Stimulated activated CD8-positive, alpha-beta memory T cell treated with anti-CD3 and anti-CD28 coated beads, Interleukin-7, amount 100 ng/mL, for 48 hours (primary cell): ENCODE measurements around the gene LLGL2.

Experiments used
- DNase-seq, 2 donors: peaks; one replicate each; pipeline ENCODE4 v3.0.0-alpha.2; 2020; ENCODE audit warnings: low read depth in 1 of 2; ENCODE audit errors: extremely low read depth in 1 of 2

LLGL2 gene

DNA sequence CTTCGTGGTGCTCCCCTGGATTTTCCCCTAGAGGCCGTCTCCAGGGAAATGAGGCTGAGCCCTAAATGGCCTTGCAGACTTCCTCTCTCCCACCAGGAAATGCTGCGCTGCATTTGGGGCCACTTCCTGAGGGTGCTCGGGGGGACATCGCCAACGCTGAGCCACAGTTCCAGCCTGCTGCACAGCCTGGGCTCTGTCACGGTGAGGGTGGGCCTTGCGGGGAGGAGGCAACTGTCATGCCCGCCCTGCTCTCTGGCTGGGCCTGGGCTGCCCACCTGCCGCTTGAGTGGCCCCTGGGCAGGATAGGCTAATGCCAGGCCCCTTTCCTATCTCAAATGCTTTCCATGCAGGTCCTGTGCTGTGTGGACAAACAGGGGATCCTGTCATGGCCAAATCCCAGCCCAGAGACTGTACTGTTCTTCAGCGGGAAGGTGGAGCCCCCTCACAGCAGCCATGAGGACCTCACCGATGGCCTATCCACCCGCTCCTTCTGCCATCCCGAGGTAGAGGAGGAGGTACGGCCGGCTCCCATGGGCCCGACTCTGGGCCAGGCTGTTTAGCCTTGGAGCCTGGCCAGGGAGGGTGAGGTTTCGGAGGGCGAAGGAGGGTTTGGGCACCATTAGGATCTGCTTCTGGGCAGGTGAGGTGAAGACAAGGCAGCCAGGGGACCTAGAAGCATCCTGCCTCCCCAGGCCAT is 34.4 kb upstream of the LLGL2 start:
- DNase-seq: no peak

DNA sequence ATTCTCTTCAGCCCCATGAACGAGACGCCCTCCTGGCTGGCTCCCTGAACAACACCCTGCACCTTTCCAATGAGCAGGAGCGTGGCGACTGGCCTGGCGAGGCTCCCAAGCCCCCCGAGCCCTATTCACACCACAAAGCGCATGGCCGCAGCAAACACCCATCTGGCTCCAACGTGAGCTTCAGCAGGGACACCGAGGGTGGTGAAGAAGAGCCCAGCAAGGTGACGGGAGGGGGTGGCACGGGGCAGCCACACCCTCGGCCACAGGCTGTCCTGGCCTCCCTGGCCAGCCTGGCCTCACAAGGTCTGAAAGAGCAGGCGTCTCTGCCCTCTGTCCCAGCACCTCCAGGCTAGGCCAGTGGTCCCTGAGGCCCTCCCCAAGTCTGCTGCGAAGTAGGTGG is 33.8 kb upstream of the LLGL2 start:
- DNase-seq: no peak

DNA sequence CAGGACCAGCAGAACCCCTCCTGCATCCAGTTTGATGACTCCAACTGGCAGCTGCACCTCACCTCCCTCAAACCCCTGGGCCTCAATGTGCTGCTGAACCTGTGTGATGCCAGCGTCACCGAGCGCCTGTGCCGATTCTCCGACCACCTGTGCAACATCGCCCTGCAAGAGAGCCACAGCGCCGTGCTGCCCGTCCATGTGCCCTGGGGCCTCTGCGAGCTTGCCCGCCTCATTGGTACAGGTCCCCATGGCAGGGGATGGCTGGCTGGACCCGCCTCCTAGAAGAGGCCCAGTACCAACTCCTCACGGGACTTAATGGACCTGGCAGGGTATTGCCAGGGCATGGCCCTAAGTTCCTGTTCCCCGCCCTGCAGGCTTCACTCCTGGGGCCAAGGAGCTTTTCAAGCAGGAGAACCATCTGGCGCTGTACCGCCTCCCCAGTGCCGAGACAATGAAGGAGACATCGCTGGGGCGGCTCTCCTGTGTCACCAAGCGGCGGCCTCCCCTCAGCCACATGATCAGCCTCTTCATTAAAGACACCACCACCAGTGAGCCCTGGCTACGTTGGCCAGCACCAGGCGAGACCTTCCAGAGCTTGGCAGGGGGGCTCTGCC is 32.8 kb upstream of the LLGL2 start:
- DNase-seq: no peak

DNA sequence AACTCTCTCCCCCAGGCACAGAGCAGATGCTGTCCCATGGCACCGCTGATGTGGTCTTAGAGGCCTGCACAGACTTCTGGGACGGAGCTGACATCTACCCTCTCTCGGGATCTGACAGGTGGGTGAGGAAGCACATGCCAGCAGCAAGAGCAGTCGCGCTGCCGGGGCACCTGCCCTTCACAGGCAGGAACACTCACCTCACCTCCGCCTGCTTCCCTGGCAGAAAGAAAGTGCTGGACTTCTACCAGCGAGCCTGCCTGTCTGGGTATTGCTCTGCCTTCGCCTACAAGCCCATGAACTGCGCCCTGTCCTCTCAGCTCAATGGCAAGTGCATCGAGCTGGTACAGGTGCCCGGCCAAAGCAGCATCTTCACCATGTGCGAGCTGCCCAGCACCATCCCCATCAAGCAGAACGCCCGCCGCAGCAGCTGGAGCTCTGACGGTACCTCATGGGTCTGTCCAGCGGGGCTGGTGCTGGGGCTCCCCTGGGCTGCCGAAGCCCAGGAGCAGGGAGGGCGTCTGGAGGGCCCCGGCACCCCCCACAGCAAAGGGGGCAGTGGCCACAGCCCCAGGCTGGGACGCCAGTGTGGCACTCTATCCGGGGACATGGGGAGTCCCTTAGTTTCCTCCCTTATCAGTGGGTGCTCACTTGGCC is 31.9 kb upstream of the LLGL2 start:
- DNase-seq: no peak

DNA sequence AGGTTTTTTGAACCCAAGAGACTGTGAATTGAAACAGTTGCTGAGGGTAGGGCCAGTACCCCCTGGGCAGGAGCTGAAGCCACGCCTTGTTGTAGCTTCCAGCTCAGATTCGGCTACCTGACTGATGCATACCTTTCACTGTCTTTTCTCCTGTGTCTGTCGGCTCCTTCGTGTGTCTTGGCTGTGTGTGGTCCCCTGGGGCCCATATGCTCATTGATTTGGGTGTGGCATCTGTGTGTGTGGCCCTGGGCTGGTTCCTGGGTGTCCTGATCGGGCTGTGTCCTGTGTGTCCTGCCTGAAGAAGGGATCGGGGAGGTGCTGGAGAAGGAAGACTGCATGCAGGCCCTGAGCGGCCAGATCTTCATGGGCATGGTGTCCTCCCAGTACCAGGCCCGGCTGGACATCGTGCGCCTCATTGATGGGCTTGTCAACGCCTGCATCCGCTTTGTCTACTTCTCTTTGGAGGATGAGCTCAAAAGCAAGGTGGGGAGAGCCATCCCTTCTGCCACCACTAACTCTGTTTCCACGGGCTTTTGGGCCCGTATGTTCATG is 31.1 kb upstream of the LLGL2 start:
- DNase-seq: no peak

DNA sequence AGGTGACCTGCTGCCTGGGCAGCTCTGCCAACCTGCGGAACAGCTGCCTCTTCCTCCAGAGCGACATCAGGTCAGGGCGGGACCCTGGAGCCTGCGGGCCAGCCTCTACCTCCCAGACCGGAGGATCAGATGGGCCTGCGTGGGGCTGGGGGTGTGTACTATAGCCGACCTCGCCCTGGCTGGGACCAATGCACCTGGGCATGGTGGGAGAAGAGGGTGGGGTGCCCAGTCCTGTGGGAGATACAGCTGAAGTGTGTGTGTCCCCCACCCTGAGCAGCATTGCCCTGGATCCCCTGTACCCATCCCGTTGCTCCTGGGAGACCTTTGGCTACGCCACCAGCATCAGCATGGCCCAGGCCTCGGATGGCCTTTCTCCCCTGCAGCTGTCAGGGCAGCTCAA is 29.5 kb upstream of the LLGL2 start:
- no peak for DNase-seq

DNA sequence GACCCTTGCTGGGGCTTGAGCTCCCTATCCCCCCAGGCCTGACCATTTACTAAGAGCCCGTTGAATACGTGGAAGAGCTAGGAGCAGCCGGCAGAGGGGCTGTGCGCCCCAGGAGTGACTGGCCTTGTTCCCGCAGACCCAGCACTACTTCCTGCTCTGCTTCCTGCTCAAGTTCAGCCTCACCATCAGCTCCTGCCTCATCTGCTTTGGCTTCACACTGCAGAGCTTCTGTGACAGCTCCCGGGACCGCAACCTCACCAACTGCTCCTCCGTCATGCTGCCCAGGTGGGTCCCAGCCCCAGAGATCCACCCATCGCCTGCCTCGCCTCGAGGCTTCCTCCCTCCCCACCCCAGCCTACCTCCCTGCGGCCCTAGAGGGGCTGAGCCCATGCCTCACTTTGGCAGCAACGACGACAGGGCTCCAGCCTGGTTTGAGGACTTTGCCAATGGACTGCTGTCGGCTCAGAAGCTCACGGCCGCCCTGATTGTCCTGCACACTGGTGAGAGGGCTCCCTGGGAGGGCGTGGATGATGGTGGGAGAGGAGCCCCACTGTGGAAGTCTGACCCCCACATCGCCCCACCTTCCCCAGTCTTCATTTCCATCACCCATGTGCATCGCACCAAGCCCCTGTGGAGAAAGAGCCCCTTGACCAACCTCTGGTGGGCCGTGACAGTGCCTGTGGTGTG is 27.3 kb upstream of the LLGL2 start:
- no peak for DNase-seq

DNA sequence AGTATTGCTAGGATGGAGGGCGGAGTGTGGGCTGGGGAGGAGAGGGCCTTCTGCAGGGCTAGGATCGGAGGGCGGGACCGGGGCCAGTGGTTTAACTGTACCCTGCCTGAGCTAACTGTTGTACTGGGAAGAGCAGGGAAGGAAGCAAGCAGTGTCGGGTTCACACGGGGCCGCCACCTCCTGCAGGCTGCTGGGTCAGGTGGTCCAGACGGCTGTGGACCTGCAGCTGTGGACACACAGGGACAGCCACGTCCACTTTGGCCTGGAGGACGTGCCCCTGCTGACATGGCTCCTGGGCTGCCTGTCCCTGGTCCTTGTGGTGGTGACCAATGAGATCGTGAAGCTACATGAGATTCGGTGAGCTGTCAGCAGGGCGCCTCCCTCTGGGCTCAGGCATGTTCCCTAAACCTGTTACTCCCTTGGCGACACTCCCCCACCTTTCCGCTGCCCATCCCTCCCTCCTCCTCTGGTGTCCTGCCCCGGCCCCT is 26.7 kb upstream of the LLGL2 start:
- no peak for DNase-seq

DNA sequence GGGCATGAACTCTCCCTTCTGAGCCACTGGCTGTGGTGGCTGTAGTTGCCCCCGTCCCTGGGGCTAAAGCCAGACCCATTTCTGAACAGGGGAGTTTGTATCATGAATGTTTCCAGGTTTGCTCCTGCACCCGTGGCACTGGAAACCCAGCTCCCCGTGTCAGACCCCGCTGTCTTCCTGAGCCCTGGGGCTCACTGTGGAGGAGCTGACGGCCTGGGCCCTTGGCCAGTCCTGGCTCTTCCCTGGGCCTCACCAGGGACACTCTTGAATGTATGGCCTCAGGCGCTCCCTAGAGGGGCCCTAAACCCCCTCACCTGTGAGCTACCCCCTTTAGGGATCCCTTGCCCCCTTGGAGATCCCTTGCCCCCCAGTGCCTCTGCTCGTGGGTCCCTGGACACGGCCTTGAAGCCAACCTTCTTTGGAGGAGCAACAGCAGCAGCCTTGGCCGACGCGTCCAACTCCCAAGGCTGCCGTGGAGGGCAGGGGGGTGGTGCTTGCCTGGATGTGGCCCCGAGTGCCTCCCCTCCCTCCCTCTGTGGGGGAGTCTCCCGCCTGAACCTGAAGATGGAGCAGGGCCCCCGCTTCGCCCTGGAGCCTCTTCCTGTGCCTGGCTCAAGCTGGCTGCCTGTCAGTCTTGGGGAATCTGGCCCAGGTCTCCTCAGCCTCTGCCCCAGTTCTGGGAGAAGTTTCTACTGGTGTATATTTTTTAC is 26.0 kb upstream of the LLGL2 start:
- no peak for DNase-seq

DNA sequence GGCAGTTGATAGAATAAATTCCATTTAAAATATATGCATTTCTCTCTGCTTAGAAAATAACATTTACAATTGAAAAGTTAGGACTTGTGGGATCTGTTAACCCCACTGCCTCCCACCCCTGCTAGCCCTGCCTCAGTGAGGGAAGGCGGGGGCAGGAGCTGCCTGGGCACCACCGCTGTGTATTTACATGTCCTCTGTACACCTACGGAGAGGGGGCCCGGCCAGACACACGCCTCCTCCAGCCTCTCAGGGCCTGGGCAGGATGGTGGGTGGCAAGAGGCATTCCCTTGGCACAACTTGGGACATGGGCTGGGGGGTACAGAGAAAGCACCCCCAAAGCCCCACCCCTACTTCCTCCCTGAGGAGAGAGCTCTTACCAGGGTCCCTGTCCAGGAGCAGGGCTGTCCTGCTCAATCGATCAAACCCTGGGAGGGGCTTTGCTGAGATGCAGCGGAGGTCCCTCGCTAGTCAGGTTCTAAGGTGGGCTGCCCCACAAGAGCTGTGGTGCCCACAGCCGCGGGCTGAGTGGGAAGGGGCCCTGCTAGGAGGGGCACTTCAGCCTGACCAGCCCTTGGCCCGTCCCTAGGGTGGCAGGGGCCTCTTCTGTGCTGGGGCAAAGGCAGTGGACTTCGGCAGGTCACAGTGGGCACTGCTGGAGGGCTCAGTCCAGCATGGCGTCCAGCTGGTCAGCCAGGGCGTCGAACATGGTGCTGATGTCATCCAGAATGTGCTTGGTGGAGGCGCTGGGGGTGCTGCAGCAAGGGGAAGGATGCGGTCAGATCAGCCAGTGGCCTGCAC is 24.9 kb upstream of the LLGL2 start:
- no peak for DNase-seq

DNA sequence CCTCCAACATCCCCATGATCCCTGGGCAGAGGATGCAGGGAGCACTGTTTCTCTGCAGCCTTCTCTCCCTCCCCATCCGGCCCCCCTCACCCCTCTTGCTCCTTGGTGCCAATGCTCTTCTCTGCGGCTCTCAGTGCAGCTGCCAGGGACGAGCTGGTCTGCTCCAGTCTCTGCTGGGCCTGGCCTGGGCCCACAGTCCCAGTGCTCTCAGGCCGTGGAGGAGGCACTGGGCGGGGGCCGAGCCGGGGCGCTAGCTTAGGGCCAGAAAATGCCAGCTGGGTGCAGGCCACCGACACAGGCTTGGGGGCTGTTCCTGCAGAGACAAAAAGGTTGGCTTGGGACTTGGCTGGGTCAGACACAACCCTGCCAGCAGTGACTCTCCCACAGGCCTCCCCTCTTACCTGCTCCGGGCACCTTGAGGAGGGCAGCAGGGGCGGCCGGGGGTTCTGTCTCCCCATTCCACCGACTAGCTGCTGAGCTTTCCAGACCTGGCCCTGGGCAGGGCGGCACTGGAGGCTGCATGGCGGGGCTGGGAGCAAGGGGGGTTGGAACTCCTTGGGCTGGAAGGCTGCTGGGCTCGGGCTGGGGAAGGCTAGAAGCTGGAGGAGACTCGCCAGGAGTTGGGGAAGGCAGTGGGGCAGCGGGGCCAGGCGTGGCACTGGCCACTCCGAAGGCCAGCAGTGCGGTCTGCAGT is 24.0 kb upstream of the LLGL2 start:
- DNase-seq: no peak

DNA sequence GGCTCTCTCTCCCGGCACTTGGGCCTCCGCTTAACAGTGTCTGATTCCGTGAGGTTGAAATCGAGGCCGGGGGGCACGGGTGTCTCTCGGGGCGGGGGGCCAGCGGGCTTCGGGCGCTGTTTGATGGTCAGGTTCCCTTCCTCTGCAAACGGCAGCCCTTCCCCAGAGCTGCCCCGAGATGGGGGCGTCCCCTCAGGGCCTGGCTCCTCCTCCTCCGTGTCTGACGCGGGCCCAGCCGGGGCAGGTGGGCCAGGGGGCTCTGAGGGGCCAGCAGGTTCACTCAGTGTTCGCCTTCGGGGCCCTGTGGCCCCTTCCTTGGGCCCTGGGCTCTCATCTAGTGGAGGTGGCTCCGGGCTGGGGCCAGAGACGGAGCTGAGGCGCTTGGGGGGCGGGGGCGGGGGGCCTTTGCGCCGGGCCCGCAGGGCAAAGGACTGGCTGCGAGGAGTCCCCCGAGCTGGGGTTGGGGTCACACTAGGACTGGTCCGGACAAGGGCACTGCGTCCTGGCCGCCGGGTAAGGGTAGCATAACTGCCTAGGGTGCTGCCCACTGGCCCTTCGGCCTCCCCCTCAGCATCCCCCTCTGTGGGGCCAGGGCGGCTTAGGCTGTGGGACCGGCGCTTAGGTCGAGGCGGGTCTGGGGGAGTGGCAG is 23.3 kb upstream of the LLGL2 start:
- DNase-seq: no peak

DNA sequence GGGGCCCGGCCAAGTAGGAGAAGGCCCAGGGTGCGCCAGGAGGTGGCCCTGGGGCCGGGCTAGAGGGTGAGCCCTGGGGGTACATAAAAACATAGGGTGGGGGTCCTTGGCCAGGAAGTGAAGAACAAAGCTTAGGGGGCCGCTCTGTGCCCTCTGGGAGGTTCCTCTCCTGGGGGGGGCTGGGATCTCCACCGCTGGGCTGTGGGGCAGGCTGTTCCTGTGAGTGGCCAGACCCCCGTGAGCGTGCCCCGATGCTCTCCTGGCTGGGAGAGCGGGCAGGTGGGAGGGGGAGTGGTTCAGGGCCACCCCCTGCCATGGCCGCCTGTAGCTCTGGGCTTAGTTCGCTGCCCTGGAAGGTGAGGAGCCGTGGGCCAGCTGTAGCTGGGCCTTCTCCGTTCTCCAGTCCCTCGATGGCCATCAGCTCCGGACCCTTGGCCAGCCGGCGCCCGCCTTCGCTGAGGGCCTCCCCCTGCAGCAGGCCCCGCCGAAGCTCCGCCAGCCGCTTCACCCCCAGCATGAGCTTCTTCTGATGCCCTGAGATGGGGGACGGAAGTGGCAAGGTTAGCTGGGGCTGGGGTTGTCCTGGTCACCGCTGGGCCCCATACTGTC is 22.7 kb upstream of the LLGL2 start:
- no peak for DNase-seq

DNA sequence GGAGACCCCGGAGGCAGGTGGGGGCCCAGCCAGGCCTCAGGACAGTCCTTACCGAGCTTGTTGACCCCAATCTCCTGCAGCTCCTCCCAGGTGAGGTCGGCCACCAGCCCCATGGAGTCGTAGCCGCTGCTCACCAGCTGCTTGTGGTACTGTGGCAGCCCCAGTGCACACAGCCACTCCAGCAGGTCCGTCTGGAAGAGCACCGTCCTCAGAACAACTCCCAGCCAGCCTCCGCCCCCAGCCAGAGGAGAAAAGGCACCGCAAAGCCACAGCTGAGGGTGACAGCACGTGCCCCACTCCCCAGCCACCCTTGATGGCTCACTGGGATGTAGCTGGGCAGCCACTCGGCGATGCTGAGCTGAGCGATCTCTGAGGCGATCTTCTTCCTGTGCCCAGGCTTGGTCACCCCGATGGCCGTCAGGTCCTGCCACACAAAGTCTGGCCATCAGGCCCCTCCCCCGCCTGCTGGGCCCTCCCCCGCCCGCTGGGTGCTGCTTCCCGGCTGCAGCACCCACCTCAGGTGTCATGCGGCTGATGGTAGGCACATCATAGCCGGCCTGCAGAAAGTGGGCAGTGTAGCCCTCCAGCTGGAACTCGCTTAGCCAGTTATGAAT is 22.1 kb upstream of the LLGL2 start:
- no peak for DNase-seq

DNA sequence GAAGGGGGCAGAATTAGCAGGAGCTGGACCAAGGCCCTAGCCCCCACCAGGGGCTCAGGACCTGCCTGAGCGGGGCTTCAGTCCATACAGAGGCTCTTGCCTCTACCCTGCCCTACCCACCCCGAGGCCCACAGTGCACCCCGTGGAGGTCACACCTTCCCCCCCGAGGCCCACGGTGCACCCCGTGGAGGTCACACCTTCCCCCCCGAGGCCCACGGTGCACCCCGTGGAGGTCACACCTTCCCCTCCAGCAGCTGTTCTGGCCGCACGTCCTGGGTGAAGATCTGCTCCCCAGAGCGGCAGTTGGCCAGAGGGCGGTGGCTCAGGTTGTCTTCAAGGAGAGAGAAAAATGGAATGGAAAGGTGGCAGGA is 21.5 kb upstream of the LLGL2 start:
- DNase-seq: no peak

DNA sequence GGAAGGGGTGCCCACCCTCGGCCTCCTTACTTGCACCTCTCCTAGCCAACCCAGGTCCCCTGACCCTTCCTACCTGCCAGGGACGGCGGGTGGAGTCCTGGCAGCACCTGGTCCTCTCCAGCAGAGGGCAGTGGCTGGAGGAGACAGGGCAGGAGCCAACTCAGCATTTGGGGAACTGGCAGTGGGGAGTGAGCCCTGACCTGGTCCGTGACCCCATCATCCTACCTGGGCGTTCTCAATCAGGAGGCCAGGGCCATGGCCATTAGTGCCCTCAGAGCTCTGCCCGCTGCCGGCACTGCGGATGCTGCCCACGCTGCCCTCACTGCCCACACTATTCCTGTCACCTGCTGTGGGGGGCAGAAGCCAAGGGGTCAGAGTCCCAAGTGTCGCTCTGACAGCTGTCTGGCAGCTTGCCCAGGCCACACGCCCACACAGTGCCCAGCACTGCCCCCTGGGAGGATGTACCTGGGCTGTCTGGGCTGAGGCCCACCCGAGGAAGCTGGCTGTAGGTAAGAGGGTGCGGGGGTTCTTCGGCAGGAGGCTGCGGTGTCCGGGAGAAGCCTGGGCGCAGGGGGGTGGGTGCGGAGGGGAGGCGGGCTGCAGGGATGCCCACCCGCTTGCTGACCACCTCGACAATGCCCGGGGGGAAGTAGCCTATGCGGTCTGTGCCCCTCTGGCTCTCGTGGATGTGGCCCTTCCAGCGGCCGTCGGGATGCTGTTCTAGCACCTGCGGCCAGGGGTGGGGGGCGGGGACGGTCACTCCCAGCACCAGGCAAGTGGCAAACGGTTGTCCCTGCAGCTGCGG is 20.9 kb upstream of the LLGL2 start:
- DNase-seq: no peak

DNA sequence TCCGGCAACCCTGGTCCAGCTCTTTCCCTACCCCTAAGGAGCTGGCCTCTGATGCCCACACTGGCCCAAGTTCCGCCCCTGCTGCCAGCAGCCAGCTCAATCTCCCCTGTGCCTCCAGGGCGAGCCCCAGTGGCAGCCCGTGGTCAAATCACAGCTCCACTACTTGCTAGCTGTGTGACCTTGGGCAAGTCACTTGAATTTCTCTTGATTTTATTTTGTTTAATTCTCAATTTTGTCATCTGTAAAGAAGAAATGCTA is 20.4 kb upstream of the LLGL2 start:
- no peak for DNase-seq

DNA sequence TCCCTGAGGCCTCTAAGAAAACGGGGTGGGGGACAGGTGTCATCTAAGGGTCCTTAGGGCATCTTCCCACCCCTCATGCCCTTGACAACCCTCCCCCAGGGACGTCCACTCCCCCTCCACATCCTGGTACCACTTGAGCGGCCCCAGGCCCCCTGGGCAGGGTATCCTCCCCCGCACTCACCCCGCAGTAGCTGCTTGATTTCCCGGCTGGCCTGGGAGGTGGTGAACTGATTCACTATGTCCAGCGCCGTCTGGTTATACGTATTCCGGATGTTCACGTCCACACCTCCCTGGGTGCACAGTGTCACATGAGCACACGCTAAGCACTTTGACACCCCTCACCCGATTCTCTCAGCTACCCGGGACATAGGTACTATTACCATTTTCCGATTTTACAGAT is 19.9 kb upstream of the LLGL2 start:
- no peak for DNase-seq
